ENCODE measurements around the gene CCT4.

The CCT4 gene

DNA sequence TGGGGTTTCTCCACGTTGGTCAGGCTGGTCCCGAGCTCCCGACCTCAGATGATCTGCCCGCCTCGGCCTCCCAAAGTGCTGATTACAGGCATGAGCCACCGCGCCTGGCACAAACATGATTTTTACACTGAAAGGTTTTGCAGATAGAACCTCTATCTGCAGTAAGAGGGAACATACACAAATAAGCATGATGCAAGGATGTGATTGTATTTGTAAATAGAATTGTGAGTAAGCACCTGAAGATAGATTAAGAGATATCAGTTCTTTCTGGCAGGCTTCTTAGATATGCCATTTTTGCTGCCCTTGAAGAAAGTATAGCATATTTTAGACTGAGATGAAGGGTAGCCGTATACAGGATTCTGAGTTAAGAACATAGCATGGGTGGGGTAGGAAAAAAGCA lies 20.7 kb upstream of the CCT4 start:
- CTCF ChIA-PET: no interaction called here
- POLR2A ChIA-PET: no interaction called here
- no peak for TF ChIP-seq CTBP1 (IDR thresholded peaks at IDR 0.05; ENCODE audit: borderline replicate concordance)
- TF ChIP-seq HDGF (IDR thresholded peaks at IDR 0.05; ENCODE audit: borderline replicate concordance): no peak
- TF ChIP-seq BHLHE40 (IDR thresholded peaks at IDR 0.05; ENCODE audit: borderline replicate concordance): no peak
- no peak for TF ChIP-seq LEF1 (IDR thresholded peaks at IDR 0.05; ENCODE audit: borderline replicate concordance)
- no peak for TF ChIP-seq NFRKB (IDR thresholded peaks at IDR 0.05)
- TF ChIP-seq, protein P1, sequence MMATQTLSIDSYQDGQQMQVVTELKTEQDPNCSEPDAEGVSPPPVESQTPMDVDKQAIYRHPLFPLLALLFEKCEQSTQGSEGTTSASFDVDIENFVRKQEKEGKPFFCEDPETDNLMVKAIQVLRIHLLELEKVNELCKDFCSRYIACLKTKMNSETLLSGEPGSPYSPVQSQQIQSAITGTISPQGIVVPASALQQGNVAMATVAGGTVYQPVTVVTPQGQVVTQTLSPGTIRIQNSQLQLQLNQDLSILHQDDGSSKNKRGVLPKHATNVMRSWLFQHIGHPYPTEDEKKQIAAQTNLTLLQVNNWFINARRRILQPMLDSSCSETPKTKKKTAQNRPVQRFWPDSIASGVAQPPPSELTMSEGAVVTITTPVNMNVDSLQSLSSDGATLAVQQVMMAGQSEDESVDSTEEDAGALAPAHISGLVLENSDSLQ (IDR thresholded peaks at IDR 0.05): no peak
- TF ChIP-seq FOXA1 (IDR thresholded peaks at IDR 0.05): no peak
- TF ChIP-seq ELF4 (IDR thresholded peaks at IDR 0.05): no peak
- no peak for TF ChIP-seq FOXK2 (IDR thresholded peaks at IDR 0.05)

DNA sequence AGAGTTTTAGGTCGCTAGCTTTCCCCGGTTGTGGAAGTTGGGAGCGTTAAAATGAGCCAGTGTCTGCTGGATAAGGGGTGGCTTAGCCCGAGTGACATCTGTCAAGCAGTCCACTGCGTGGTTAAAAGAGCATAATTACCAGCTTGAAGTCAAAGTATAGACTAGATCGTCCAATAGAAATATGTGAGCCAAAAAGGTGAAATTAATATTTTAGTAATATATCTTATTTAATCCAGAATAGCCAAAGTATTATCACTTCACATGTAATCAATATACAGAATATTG lies 17.7 kb upstream of the CCT4 start:
- ChIA-PET CTCF (interaction anchor here (1.2 kb wide), 1 partner anchor 40 kb away, joined by 3 read pairs; no protein-coding TSS in a partner anchor), POLR2A (interaction anchor here (0.8 to 1.7 kb wide), 2 partner anchors 7 to 12 kb away, joined by 3 to 6 read pairs; no protein-coding TSS in a partner anchor)
- TF ChIP-seq LEF1 (IDR thresholded peaks at IDR 0.05; ENCODE audit: borderline replicate concordance): no peak
- TF ChIP-seq, protein P1 (IDR thresholded peaks at IDR 0.05): peak; percentile 36
- DNase-seq (ENCODE audit: extremely low spot score): no peak

More for the DNA sequence above, 20.7 kb upstream of the CCT4 start:
- no peak for DNase-seq (ENCODE audit: extremely low spot score)

DNA sequence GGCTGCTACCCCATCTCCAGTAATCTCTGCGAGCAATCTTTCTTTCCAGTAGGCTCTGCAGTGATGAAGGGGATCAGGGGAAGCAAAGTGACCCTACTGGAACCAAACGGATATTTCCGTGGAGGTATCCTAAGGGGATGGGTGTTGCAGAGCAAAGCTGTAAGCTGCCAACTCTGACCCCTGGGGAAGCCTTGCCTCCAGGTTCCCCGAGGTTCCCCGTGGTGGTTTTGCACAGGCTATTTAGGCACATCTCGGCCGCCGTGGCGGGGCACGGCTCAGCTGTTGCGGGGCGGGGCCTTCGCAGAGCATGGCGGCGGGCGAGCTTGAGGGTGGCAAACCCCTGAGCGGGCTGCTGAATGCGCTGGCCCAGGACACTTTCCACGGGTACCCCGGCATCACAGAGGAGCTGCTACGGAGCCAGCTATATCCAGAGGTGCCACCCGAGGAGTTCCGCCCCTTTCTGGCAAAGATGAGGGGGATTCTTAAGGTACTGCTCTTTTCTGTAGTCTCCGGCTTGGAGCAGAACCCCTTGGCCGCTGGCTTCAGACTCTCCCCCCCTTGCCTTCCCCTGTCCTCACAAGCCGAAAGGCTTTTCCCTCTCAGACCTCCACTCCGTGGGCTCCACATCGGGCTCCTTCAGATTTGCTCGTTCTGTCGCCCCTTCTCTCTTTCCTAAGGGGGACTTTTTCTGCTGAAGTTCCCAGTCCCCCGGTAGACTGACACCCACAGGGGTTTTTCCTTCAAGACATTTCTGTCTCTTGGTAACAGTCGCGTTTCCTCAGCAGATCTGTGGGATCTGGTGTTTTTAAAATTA lies 17.1 kb upstream of the CCT4 start, which contains the start of gene COMMD1:
TSS of gene COMMD1 (plus strand) at position 303 of the 814 bp plus-strand sequence. CDS start at position 308, 5 bp downstream.
- CTCF ChIA-PET: interaction anchor here (1.2 kb wide), 1 partner anchor 39 kb away, joined by 3 read pairs; no protein-coding TSS in a partner anchor
- POLR2A ChIA-PET: interaction anchor here (0.8 to 1.7 kb wide), 5 partner anchors 8 to 296 kb away, joined by 3 to 6 read pairs (median 4); partner anchors contain the start of gene FAM161A
- TF ChIP-seq ELF4 (IDR thresholded peaks at IDR 0.05) (no peak), L3MBTL2 (conservative IDR thresholded peaks at IDR 0.05) (peak; percentile 58)
- DNase-seq (ENCODE audit: extremely low spot score): peak; percentile 71

DNA sequence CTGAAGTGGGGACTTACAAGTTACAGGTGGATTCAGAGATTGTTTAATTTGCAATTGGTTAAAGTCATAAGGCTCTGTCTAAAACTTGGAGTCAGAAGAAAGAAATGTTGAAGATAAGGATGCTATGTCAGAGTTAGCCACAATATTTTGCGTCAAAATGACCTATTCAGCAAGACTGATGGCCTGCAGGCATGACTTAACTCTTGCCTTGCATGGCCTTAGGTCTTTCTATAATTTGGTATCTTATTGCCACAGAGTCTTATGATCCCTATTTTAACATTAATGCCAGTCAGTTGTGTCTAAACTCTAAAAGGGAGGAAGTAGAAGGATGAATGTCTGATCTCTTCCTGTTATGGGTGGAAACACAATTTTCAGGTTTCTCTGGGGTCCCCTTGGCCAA lies 11.8 kb upstream of the CCT4 start:
- ChIA-PET POLR2A (no interaction called here), CTCF (interaction anchor here (0.6 kb wide), 1 partner anchor 18 kb away, joined by 3 read pairs; no protein-coding TSS in a partner anchor)
- DNase-seq (ENCODE audit: extremely low spot score): no peak
- TF ChIP-seq SP1 (IDR thresholded peaks at IDR 0.05): no peak
- TF ChIP-seq L3MBTL2 (conservative IDR thresholded peaks at IDR 0.05): no peak
- TF ChIP-seq HDGF (IDR thresholded peaks at IDR 0.05; ENCODE audit: borderline replicate concordance): no peak
- no peak for TF ChIP-seq CTBP1 (IDR thresholded peaks at IDR 0.05; ENCODE audit: borderline replicate concordance)
- TF ChIP-seq, protein P1 (IDR thresholded peaks at IDR 0.05): no peak
- no peak for TF ChIP-seq FOXM1 (IDR thresholded peaks at IDR 0.05; ENCODE audit: borderline replicate concordance)
- TF ChIP-seq TARDBP (IDR thresholded peaks at IDR 0.05): no peak
- TF ChIP-seq LEF1 (IDR thresholded peaks at IDR 0.05; ENCODE audit: borderline replicate concordance): no peak
- TF ChIP-seq FOXK2 (IDR thresholded peaks at IDR 0.05): no peak
- no peak for TF ChIP-seq ARNT (IDR thresholded peaks at IDR 0.05)
- TF ChIP-seq NFRKB (IDR thresholded peaks at IDR 0.05): no peak
- no peak for TF ChIP-seq ELF4 (IDR thresholded peaks at IDR 0.05)
- TF ChIP-seq SUZ12 (IDR thresholded peaks at IDR 0.05): no peak
- no peak for TF ChIP-seq BHLHE40 (IDR thresholded peaks at IDR 0.05; ENCODE audit: borderline replicate concordance)
- no peak for TF ChIP-seq ZNF384 (IDR thresholded peaks at IDR 0.05)

DNA sequence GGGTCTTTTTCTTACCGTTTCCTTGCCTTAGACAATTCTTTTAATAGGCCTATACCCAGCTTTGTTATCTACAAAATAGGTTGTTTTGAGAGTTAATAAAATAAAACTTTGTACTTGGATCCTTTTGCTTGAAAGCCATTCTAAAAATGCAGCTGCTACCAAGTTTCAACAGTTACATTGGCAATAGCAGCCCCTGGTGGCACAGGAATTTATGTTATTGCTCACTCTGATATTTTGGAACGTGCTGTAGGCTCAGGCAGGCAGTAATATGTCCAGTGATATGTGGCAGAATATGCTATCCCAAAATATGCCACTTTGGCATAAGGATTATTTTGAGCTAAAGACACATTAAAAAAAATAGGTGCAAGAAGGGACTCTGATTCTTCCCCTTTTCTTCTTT lies 10.4 kb upstream of the CCT4 start:
- ChIA-PET POLR2A (interaction anchor here (1.2 kb wide), 1 partner anchor 720 kb away, joined by 3 read pairs; no protein-coding TSS in a partner anchor), CTCF (no interaction called here)
- TF ChIP-seq FOXA1 (IDR thresholded peaks at IDR 0.05) (no peak), CTBP1 (IDR thresholded peaks at IDR 0.05; ENCODE audit: borderline replicate concordance) (no peak), ZNF384 (IDR thresholded peaks at IDR 0.05) (no peak)
- peak; percentile 23 for DNase-seq (ENCODE audit: extremely low spot score)

DNA sequence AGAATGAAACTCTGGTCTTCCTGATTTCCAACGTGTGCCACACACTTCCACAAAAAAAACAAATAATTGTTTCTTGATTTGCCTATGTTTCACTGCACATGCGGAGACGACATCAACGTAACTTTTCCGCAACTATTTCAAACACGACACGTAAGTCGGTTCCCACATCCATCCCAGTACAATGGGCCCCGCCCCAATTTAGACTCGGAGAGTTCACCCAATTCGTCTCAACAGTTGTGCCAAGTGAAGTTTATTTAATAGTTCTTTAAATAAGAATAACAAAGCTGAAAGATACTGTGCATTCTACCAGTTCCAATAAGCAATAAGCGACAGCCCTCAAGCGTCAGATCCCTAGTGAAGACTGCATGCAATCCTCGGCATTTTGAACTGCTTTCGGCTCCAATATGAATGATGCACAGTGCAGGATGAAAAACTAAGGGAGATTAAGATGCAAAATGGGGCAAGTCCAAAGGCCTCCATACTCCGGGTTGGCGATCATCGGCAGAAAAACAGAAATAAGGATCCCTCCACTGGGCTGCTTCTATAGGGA lies 664 bp downstream of the CCT4 start:
- TF ChIP-seq NFRKB (IDR thresholded peaks at IDR 0.05): no peak
- TF ChIP-seq LEF1 (IDR thresholded peaks at IDR 0.05; ENCODE audit: borderline replicate concordance): no peak
- TF ChIP-seq ZNF384 (IDR thresholded peaks at IDR 0.05): no peak
- TF ChIP-seq, protein P1 (IDR thresholded peaks at IDR 0.05): no peak
- no peak for TF ChIP-seq BHLHE40 (IDR thresholded peaks at IDR 0.05; ENCODE audit: borderline replicate concordance)
- DNase-seq (ENCODE audit: extremely low spot score): peak; percentile 7
- CTCF ChIA-PET: no interaction called here
- POLR2A ChIA-PET: interaction anchor here (0.9 kb wide), 1 partner anchor 33 kb away, joined by 3 read pairs; no protein-coding TSS in a partner anchor
